GM12872 (cell line): ENCODE measurements around the gene HOXC5.

Experiments
- TF ChIP-seq, protein P1 (sequence below): IDR thresholded peaks from 3 replicates; pipeline ENCODE4 v1.5.1; 2011; ENCODE audit warnings: low read depth, mild to moderate bottlenecking, low read length, moderate library complexity; ENCODE audit not compliant: insufficient read depth

The HOXC5 gene

GRCh38 chr12:54026640-54027441, 6.0 kb upstream of the HOXC5 start:
- TF ChIP-seq, protein P1, sequence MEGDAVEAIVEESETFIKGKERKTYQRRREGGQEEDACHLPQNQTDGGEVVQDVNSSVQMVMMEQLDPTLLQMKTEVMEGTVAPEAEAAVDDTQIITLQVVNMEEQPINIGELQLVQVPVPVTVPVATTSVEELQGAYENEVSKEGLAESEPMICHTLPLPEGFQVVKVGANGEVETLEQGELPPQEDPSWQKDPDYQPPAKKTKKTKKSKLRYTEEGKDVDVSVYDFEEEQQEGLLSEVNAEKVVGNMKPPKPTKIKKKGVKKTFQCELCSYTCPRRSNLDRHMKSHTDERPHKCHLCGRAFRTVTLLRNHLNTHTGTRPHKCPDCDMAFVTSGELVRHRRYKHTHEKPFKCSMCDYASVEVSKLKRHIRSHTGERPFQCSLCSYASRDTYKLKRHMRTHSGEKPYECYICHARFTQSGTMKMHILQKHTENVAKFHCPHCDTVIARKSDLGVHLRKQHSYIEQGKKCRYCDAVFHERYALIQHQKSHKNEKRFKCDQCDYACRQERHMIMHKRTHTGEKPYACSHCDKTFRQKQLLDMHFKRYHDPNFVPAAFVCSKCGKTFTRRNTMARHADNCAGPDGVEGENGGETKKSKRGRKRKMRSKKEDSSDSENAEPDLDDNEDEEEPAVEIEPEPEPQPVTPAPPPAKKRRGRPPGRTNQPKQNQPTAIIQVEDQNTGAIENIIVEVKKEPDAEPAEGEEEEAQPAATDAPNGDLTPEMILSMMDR: no peak

- TF ChIP-seq, protein P1: no peak
Measured at GRCh38 chr12:54027442-54027786, 5.4 kb upstream of the HOXC5 start.

DNA sequence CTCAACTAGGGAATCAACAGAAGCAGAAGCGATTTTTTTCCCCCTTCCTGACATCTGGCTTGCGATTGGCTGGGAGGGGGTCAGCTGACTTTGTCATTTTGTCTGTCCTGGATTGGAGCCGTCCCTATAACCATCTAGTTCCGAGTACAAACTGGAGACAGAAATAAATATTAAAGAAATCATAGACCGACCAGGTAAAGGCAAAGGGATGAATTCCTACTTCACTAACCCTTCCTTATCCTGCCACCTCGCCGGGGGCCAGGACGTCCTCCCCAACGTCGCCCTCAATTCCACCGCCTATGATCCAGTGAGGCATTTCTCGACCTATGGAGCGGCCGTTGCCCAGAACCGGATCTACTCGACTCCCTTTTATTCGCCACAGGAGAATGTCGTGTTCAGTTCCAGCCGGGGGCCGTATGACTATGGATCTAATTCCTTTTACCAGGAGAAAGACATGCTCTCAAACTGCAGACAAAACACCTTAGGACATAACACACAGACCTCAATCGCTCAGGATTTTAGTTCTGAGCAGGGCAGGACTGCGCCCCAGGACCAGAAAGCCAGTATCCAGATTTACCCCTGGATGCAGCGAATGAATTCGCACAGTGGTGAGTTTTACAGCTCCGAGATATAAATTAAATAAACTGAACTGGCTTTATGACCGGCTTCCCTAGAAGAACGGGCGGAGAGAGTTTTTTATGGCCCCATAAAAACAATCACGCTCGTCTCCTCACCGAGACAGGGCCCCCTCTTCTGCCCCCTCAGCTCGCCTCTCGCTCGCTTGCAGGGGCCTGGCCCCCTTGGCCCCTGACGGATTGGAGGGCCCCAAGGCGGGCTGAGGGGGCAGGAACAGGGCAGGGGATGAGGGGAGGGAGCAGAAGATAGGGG, 4.3 kb upstream of the HOXC5 start, which contains the start of gene HOXC6:
HOXC6 (plus strand) TSS at position 127 of the 888 bp plus-strand sequence; CDS start at position 209, 82 bp downstream.
- TF ChIP-seq, protein P1: no peak

DNA sequence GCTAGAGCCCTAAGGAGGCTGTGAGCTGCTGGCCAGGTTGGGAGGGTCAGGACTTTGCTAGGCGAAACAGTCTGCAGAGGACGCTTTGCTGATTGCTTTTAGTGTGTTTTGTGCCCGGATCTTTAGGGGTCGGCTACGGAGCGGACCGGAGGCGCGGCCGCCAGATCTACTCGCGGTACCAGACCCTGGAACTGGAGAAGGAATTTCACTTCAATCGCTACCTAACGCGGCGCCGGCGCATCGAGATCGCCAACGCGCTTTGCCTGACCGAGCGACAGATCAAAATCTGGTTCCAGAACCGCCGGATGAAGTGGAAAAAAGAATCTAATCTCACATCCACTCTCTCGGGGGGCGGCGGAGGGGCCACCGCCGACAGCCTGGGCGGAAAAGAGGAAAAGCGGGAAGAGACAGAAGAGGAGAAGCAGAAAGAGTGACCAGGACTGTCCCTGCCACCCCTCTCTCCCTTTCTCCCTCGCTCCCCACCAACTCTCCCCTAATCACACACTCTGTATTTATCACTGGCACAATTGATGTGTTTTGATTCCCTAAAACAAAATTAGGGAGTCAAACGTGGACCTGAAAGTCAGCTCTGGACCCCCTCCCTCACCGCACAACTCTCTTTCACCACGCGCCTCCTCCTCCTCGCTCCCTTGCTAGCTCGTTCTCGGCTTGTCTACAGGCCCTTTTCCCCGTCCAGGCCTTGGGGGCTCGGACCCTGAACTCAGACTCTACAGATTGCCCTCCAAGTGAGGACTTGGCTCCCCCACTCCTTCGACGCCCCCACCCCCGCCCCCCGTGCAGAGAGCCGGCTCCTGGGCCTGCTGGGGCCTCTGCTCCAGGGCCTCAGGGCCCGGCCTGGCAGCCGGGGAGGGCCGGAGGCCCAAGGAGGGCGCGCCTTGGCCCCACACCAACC, 3.1 kb upstream of the HOXC5 start:
- TF ChIP-seq, protein P1: no peak

GRCh38 chr12:54030442-54030801, 2.4 kb upstream of the HOXC5 start:
- TF ChIP-seq, protein P1: no peak

- TF ChIP-seq, protein P1: no peak
Measured at GRCh38 chr12:54030889-54031471, 1.9 kb upstream of the HOXC5 start.

DNA sequence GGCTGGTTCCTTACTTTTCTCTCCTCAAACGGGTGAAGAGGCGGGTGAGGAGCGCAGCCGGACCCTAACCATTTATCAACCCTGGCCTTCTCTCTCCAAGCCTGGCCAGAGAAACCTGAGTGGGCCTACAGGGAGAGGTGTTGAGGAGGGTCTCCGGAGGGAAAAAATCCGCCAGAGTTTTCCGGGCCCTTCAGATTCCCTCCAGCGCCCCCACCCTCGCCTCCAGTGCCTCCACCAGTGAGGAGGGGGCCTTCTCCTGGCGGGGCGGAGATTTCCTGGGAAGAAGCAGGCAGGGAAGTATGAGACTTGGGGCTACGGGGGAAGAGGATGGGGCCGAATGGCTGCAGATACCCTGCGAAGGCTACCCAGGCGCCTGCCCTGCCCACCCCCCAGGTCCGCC, 1.4 kb upstream of the HOXC5 start:
- TF ChIP-seq, protein P1: no peak
